Heart right ventricle (tissue), 16 donors: ENCODE measurements around the gene COX4I1. TPM values are rescaled to one million over a fixed set of nuclear protein-coding genes. Genes with fewer than 3 reads are reported as not detected.

ENCODE experiments used
- ATAC-seq, 8 donors: fragments of 200-7000 bp; cut with Tn5 transposase; one replicate each; pipeline ENCODE4 v1.9.1; 2020; ENCODE audit warnings: mild to moderate bottlenecking in 8 of 8, moderate library complexity in 8 of 8, moderate number of reproducible peaks in 1 of 8
- DNase-seq, 2 donors: peaks; one replicate each; pipeline ENCODE4 v3.0.0-alpha.2; 2020
- H3K27ac ChIP-seq, 10 donors: fragments of 200-600 bp; sonication (generic) in 2 of 10; one replicate each; pipeline versions ENCODE4 v1.5.0 to v1.8.0; 2020 to 2022; ENCODE audit warnings: mild to moderate bottlenecking in 3 of 10
- H3K27me3 ChIP-seq, 7 donors: fragments of 200-600 bp; one replicate each; pipeline ENCODE4 v1.8.0; 2021 to 2022; ENCODE audit warnings: mild to moderate bottlenecking in 2 of 7
- H3K36me3 ChIP-seq, 9 donors: fragments of 200-600 bp; sonication (generic) in 1 of 9; one replicate each; pipeline versions ENCODE4 v1.5.0 to v1.8.0; 2020 to 2022; ENCODE audit warnings: mild to moderate bottlenecking in 2 of 9
- H3K4me1 ChIP-seq, 9 donors: fragments of 200-600 bp; sonication (generic) in 1 of 9; one replicate each; pipeline versions ENCODE4 v1.5.0 to v1.8.0; 2020 to 2022; ENCODE audit warnings: mild to moderate bottlenecking in 4 of 9
- H3K4me3 ChIP-seq, 10 donors: fragments of 200-600 bp; sonication (generic) in 2 of 10; one replicate each; pipeline versions ENCODE4 v1.5.0 to v1.8.0; 2020 to 2022; ENCODE audit warnings: mild to moderate bottlenecking in 7 of 10, moderate library complexity in 2 of 10
- H3K9me3 ChIP-seq, 11 donors: fragments of 200-600 bp in 10 of 11; sonication (generic) in 2 of 11; one replicate each; pipeline versions ENCODE4 v1.5.0 to v1.8.0; 2013 to 2022; ENCODE audit warnings: mild to moderate bottlenecking in 2 of 11, control low read depth in 1 of 11, moderate library complexity in 1 of 11
- CTCF ChIP-seq, 9 donors: fragments of 200-600 bp; sonication (generic) in 2 of 9; IDR thresholded peaks; one replicate each; pipeline versions ENCODE4 v1.5.0 to v1.8.0; 2021 to 2022; ENCODE audit warnings: antibody characterized with exemption in 9 of 9, mild to moderate bottlenecking in 5 of 9, moderate library complexity in 1 of 9
- WGBS, 2 donors: extraction: QIAGEN DNeasy Blood & Tissue Kit; methylation state at CpG; one replicate each; pipeline ENCODE4 v1.1.7; 2013; ENCODE audit warnings: inconsistent platforms in 1 of 2; 5-methylcytosine and 5-hydroxymethylcytosine counted together
- intact Hi-C, 10 donors: fragments of 100-400 bp; cut with DNase I; formaldehyde crosslinking; loops; one replicate each; pipeline versions ENCODE4 v1.11.1 to v1.14.2; 2022
- polyA plus RNA-seq, 2 donors: library from polyadenylated mRNA; stranded (reverse); fragments of 200-250 nt; gene quantifications; one replicate each; pipeline ENCODE4 v1.2.3, GENCODE V29; 2013
- total RNA-seq, 10 donors: library from RNA; stranded (reverse); fragmentation: NEBNext Ultra II Directional in 3 of 10; extraction: Animal tissue kit (Norgen Biotek cat#: 25700) in 3 of 10; gene quantifications; one replicate each; pipeline versions ENCODE4 v1.2.1 to v1.2.4, GENCODE V29; 2021 to 2023
- donor health status: Arrhythmogenic right ventricular cardiomyopathy.
- donor health status: ischemic (EF 13 %, LVEDD 7.1; RV severe dilation, severe dysfunction).
- donor health status: healthy with polysubstance abuse.
- donor health status: DM: no; HTN: yes; CAD: no.
- donor health status: DM: no; HTN: no; CAD: no.
- donor health status: ischemic (EF 25% LVEDD 6.9; RV normal size, moderate dysfunction).
- donor health status: ischemic (EF 25% LVEDD 5.7; RV mildly dilated, moderate dysfunction).
- donor health status: healthy.
- donor health status: DM: yes; HTN: yes; CAD: no.
- donor health status: Ischemic cardiomyopathy.
- donor health status: ischemic (EF 35%, LVEDD 5.7; RV mildly dilated, moderate dysfunction).
- donor health status: nonischemic (EF 11% LVEDD 7.7; RV severe dilation, severe dysfunction).
- donor health status: DM: yes; HTN: yes; CAD: no.
- donor health status: PGD.
- donor health status: ischemic (EF 29% LVEDD 5.4; RV normal size, mild dysfunction).
- donor health status: nonischemic (EF 23%, LVEDD 6.1; RV moderate dilation, normal function).

The COX4I1 gene
- total and polyA plus RNA-seq, 12 donors, result 1,221 to 4,942 (median 1,955) TPM

- ATAC-seq, result no peak
- H3K4me1 ChIP-seq, result peaks cover 0 to 19% (median 0%) of the 10 kb centered on the region in 9 donors
- no peak overlapping the region for H3K27ac ChIP-seq
- intact Hi-C loops, result no loop called here
- TF ChIP-seq CTCF (IDR thresholded peaks at IDR 0.05), result no peak
- WGBS, 2 donors, result 78 to 83% methylated on average over 9 of the region's 9 CpGs
- DNase-seq, result no peak
- H3K4me3 ChIP-seq, result no peak overlapping the region
- H3K27me3 ChIP-seq, result peaks cover 0 to 53% (median 37%) of the 10 kb centered on the region in 7 donors
- H3K9me3 ChIP-seq, result no peaks in the 10 kb centered on the region
- no peaks in the 10 kb centered on the region for H3K36me3 ChIP-seq
Observed at GRCh38 chr16:85830821-85831220, 31.3 kb downstream of the COX4I1 start.

GRCh38 chr16:85832570-85833218, 33.2 kb downstream of the COX4I1 start:
- ATAC-seq (no peak), DNase-seq (no peak)
- Histone ChIP-seq H3K27me3 (peaks cover 0 to 71% (median 48%) of the 10 kb centered on the region in 7 donors), H3K4me1 (peaks cover 0 to 19% (median 0%) of the 10 kb centered on the region in 9 donors), H3K27ac (no peak overlapping the region), H3K4me3 (no peak overlapping the region), H3K9me3 (no peaks in the 10 kb centered on the region), H3K36me3 (no peaks in the 10 kb centered on the region)
- WGBS, 2 donors, result 76 to 78% methylated on average over 21 of the region's 21 CpGs
- no peak for TF ChIP-seq CTCF (IDR thresholded peaks at IDR 0.05)
- intact Hi-C loops, result no loop called here

GRCh38 chr16:85833219-85833920, 33.9 kb downstream of the COX4I1 start:
- Histone ChIP-seq H3K36me3 (no peaks in the 10 kb centered on the region), H3K9me3 (no peaks in the 10 kb centered on the region), H3K4me1 (peaks cover 0 to 20% (median 0%) of the 10 kb centered on the region in 9 donors), H3K27ac (no peak overlapping the region), H3K4me3 (no peak overlapping the region), H3K27me3 (peaks cover 0 to 78% (median 54%) of the 10 kb centered on the region in 7 donors)
- no peak for TF ChIP-seq CTCF (IDR thresholded peaks at IDR 0.05)
- ATAC-seq (peak in 1 of 8 donors; percentile 29), DNase-seq (no peak)
- 46 to 70% methylated on average over 22 of the region's 22 CpGs for WGBS, 2 donors
- intact Hi-C loops, result no loop called here

GRCh38 chr16:85834741-85835140, 35.2 kb downstream of the COX4I1 start:
- DNase-seq, result no peak

More at GRCh38 chr16:85834741-85835140, 35.2 kb downstream of the COX4I1 start:
- no peak for ATAC-seq
- H3K4me3 ChIP-seq, result no peak overlapping the region
- no peaks in the 10 kb centered on the region for H3K36me3 ChIP-seq
- WGBS, 2 donors, result 92 to 96% methylated on average over 5 of the region's 5 CpGs
- H3K27me3 ChIP-seq, result peaks cover 0 to 83% (median 56%) of the 10 kb centered on the region in 7 donors
- H3K9me3 ChIP-seq, result no peaks in the 10 kb centered on the region
- TF ChIP-seq CTCF (IDR thresholded peaks at IDR 0.05), result no peak
- H3K27ac ChIP-seq, result no peak overlapping the region
- H3K4me1 ChIP-seq, result peaks cover 0 to 25% (median 0%) of the 10 kb centered on the region in 9 donors
- intact Hi-C loops, result no loop called here
